Measurements from ENCODE around the gene RNF44.

DNA sequence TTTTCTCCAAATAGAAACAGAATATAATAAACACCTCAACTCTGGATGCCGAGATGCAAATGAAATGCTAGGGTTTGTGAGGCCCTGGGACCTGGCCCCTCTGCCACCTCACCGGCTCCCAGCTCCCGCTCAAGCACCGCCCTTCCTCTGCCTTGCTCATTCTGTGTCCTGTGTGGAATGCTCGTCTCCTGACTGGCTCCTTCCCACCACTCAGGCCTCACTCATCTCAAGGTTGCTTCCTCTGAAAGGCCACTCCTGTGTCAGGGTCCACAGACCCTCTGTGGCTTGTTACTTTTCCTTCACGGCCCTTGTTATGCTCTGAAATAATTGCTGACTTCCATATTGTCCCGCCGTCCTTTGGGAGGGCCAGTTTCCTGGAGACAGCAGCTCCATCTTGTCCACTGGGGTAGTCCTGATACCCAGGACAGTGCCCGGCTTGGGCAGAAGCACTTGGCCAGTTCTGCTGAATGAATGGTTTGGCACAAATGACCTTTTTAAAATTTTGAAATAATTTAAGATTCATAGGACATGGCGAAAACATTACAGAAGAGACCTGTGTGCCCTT lies 15.4 kb downstream of the RNF44 start:
- TF ChIP-seq, protein P1, sequence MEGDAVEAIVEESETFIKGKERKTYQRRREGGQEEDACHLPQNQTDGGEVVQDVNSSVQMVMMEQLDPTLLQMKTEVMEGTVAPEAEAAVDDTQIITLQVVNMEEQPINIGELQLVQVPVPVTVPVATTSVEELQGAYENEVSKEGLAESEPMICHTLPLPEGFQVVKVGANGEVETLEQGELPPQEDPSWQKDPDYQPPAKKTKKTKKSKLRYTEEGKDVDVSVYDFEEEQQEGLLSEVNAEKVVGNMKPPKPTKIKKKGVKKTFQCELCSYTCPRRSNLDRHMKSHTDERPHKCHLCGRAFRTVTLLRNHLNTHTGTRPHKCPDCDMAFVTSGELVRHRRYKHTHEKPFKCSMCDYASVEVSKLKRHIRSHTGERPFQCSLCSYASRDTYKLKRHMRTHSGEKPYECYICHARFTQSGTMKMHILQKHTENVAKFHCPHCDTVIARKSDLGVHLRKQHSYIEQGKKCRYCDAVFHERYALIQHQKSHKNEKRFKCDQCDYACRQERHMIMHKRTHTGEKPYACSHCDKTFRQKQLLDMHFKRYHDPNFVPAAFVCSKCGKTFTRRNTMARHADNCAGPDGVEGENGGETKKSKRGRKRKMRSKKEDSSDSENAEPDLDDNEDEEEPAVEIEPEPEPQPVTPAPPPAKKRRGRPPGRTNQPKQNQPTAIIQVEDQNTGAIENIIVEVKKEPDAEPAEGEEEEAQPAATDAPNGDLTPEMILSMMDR (IDR thresholded peaks at IDR 0.05; ENCODE audit: poor library complexity): no peak
- TF ChIP-seq EZH2 (IDR thresholded peaks at IDR 0.05; ENCODE audit: borderline replicate concordance): no peak

All from hepatocyte (in vitro differentiated cells).